ENCODE measurements around the gene SKA1.
"Not testable (repeated sequence)": the region's sequence is repeated elsewhere in the genome, so short reads cannot be mapped to it uniquely, and the experiment has no call there.

SKA1 gene

GRCh38 chr18:50429207-50429948 lies 54.5 kb downstream of the SKA1 start:
- no peak for DNase-seq (ENCODE audit: low read depth)

DNA sequence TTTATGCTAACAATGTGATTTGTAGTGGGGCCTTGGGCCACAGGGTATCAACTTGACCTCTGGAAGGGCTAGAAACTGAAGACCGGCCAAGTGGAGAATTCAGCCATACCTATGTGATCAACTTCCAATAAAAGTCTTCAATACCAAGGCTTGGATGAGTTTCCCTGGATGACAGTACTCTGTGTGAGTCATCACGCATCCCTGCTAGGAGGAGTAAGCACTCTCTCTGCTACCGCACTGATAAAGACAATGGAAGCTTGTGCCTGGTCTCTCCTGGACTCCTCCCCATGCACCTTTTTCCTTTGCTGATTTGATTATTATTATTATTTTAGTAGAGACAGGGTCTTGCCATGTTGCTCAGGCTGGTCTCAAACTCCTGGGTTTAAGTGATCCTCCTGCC lies 58.1 kb downstream of the SKA1 start:
- DNase-seq (ENCODE audit: low read depth) = no peak

- not testable (repeated sequence) for DNase-seq (ENCODE audit: low read depth)
Measured at GRCh38 chr18:50436742-50437141, 61.9 kb downstream of the SKA1 start.

DNA sequence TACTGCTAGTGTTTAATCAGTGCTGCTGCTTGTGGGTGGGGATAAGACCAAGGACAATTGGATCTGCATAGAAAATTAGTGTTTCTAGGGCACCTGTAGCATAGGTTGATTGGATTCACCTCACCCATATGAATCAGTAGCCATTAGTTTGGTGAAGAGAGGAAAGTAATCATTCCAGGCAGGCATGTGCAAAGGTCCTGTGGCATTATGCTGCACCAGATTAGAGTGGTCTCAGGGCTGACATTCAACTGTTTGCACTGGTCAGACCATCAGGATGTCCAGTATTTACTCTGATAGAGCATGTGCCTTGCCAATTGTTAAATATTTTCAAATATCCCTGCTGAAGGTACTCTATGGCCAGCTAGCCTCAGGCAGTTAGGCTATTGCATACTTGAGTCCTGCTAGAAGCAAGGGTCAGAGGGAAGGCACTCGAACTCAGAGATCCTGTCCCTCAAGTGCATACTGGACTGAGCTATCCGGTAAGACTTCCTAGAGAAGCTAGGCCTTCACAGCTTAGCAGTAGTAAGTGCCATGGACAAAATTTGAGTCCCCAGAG lies 64.7 kb downstream of the SKA1 start:
- DNase-seq (ENCODE audit: low read depth) = no peak

DNA sequence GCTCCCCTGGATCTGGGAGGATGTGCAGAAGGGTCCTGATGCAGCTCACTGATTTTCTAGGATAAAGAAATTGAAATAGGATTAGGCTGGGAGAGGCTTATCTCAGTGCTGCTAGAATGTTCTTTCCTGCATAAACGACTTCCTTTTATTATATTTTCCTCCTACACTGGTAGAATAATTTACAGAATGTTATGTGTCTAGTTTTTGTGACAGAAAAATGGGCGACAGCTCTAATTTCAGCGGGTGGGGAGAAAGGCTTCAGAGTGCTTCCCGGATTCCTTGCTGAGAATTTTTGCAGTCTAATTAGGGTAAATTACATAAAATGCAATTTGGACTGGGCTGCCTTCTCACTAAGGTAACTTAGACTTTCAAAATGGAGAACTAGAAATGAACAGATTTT lies 66.2 kb downstream of the SKA1 start:
- no peak for DNase-seq (ENCODE audit: low read depth)

- DNase-seq (ENCODE audit: low read depth) = no peak
Measured at GRCh38 chr18:50441501-50441900, 66.7 kb downstream of the SKA1 start.
